Natural killer cell (primary cell): ENCODE measurements around the gene FAM13A. TPM values are rescaled to one million over a fixed set of nuclear protein-coding genes. Genes with fewer than 3 reads are reported as not detected.

Experiments
- ATAC-seq, 3 donors: fragments of 150-1000 bp in 2 of 3; fragments of 200-7000 bp in 1 of 3; cut with Tn5 transposase; 1 replicate in 1 of 3; 2 replicates in 2 of 3; pipeline ENCODE4 v1.10.0; 2021; ENCODE audit warnings: mild to moderate bottlenecking in 2 of 3, moderate library complexity in 2 of 3
- DNase-seq, 2 donors: peaks; one replicate each; pipeline versions ENCODE4 v3.0.0 to v3.0.0-alpha.2; 2013 to 2021; ENCODE audit warnings: mixed read lengths in 1 of 2
- H3K27ac ChIP-seq: one replicate; pipeline ENCODE4 v1.5.1; 2013; ENCODE audit warnings: mild to moderate bottlenecking, low read length
- H3K27me3 ChIP-seq: one replicate; pipeline ENCODE4 v1.6.1; 2013; ENCODE audit warnings: low read length; ENCODE audit not compliant: control insufficient read depth, insufficient read depth
- H3K36me3 ChIP-seq: one replicate; pipeline ENCODE4 v1.6.1; 2013; ENCODE audit warnings: low read length; ENCODE audit not compliant: control insufficient read depth, insufficient read depth
- H3K4me1 ChIP-seq: one replicate; pipeline ENCODE4 v1.6.1; 2013; ENCODE audit warnings: low read length; ENCODE audit not compliant: control insufficient read depth, insufficient read depth
- H3K4me3 ChIP-seq: one replicate; pipeline ENCODE4 v1.5.1; 2013; ENCODE audit warnings: low read length
- H3K9me3 ChIP-seq: one replicate; pipeline ENCODE4 v1.6.1; 2013; ENCODE audit warnings: low read length; ENCODE audit not compliant: control insufficient read depth, insufficient read depth
- H3K27ac Mint-ChIP-seq, 2 donors: one replicate each; pipeline ENCODE4 v1.8.0; 2022; ENCODE audit warnings: mild to moderate bottlenecking in 2 of 2, mixed read lengths in 2 of 2, moderate library complexity in 1 of 2
- H3K27me3 Mint-ChIP-seq, 2 donors: one replicate each; pipeline ENCODE4 v1.8.0; 2022; ENCODE audit warnings: low read depth in 2 of 2, mixed read lengths in 2 of 2
- H3K36me3 Mint-ChIP-seq: one replicate; pipeline ENCODE4 v1.8.0; 2022; ENCODE audit warnings: mixed read lengths
- H3K4me1 Mint-ChIP-seq, 2 donors: one replicate each; pipeline ENCODE4 v1.8.0; 2022; ENCODE audit warnings: mixed read lengths in 2 of 2
- H3K4me3 Mint-ChIP-seq: one replicate; pipeline ENCODE4 v1.8.0; 2022; ENCODE audit warnings: mild to moderate bottlenecking, moderate library complexity, mixed read lengths
- H3K9me3 Mint-ChIP-seq, 2 donors: one replicate each; pipeline ENCODE4 v1.8.0; 2022; ENCODE audit warnings: mixed read lengths in 2 of 2
- WGBS: methylation state at CpG from one replicate; pipeline ENCODE4 v1.1.7; 2013; ENCODE audit warnings: missing lambda C conversion rate; ENCODE audit not compliant: insufficient coverage; 5-methylcytosine and 5-hydroxymethylcytosine counted together
- intact Hi-C: fragments of 100-400 bp; cut with micrococcal nuclease; formaldehyde crosslinking; loops from one replicate; pipeline ENCODE4 v1.14.2; 2022
- total RNA-seq, 4 donors: library from RNA; stranded (reverse); fragments of 120-200 nt in 1 of 4; gene quantifications; one replicate each; pipeline versions ENCODE4 v1.2.3 to v1.2.4, GENCODE V29; 2013 to 2022
- TF ChIP-seq, protein P1 (sequence below): fragments of 200-600 bp; IDR thresholded peaks from one replicate; pipeline ENCODE4 v1.8.0; 2022; ENCODE audit warnings: antibody characterized with exemption

Gene FAM13A
- total RNA-seq, 3 donors from 2014 or later (not counting 1 experiment from before 2014, with no cell fraction given), result 8.8 to 10.0 (median 8.9) TPM

DNA sequence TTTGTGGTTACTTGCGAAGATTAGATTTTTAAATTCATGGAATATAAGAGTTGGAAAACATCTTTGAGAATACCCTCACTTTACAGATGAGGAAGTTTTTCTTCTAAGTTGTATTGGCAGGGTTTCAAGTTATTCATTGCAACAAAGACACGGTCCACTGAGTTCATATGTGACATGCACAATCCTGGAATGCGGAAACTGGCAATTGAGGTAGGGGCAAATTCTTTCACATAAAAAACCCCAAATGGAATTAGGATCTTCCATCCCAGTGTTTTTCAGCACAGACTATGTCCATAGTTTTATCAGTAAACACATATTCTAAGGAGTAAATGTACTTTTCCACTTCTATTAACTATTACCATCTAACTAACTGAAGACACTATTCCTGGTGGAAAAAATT lies 277.6 kb downstream of the FAM13A start:
- Histone ChIP-seq H3K4me3 (no peak overlapping the region), H3K4me1 (no peaks in the 10 kb centered on the region), H3K27ac (no peak overlapping the region), H3K9me3 (no peaks in the 10 kb centered on the region), H3K36me3 (peaks cover 2% of the 10 kb centered on the region), H3K27me3 (no peaks in the 10 kb centered on the region)
- Mint-ChIP-seq H3K9me3 (no peaks in the 10 kb centered on the region), H3K27me3 (no peaks in the 10 kb centered on the region), H3K4me3 (no peak overlapping the region), H3K27ac (no peak overlapping the region), H3K4me1 (no peaks in the 10 kb centered on the region), H3K36me3 (no peaks in the 10 kb centered on the region)
- TF ChIP-seq, protein P1, sequence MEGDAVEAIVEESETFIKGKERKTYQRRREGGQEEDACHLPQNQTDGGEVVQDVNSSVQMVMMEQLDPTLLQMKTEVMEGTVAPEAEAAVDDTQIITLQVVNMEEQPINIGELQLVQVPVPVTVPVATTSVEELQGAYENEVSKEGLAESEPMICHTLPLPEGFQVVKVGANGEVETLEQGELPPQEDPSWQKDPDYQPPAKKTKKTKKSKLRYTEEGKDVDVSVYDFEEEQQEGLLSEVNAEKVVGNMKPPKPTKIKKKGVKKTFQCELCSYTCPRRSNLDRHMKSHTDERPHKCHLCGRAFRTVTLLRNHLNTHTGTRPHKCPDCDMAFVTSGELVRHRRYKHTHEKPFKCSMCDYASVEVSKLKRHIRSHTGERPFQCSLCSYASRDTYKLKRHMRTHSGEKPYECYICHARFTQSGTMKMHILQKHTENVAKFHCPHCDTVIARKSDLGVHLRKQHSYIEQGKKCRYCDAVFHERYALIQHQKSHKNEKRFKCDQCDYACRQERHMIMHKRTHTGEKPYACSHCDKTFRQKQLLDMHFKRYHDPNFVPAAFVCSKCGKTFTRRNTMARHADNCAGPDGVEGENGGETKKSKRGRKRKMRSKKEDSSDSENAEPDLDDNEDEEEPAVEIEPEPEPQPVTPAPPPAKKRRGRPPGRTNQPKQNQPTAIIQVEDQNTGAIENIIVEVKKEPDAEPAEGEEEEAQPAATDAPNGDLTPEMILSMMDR, result no peak
- no peak for ATAC-seq
- no peak for DNase-seq
- intact Hi-C loops, result no loop called here
- WGBS, result 94% methylated on average over 2 of the region's 3 CpGs

DNA sequence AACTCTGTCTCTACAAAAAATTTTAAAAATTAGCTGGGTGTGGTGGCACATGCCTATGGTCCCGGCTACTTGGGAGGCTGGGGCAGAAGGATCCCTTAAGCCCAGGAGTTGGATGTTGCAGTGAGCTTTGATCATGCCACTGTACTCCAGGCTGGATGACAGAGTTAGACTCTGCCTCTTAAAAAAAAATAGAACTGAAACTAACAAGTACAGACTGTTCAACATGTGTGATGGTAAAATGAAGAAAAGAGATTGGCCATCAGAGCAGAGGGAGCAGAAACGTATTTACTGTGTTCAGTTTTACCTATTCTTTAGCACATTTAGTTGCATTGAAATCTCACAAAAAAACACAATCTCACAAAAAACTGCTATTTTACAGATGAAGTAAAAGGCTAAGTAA lies 281.5 kb downstream of the FAM13A start:
- intact Hi-C loops, result no loop called here
- WGBS, result 84% methylated on average over 2 of the region's 2 CpGs
- Histone ChIP-seq H3K4me1 (no peaks in the 10 kb centered on the region), H3K4me3 (no peak overlapping the region), H3K9me3 (no peaks in the 10 kb centered on the region), H3K27ac (no peak overlapping the region), H3K36me3 (no peaks in the 10 kb centered on the region), H3K27me3 (no peaks in the 10 kb centered on the region)
- H3K27me3 Mint-ChIP-seq, result no peaks in the 10 kb centered on the region
- TF ChIP-seq, protein P1, result no peak
- H3K27ac Mint-ChIP-seq, result no peak overlapping the region
- no peaks in the 10 kb centered on the region for H3K36me3 Mint-ChIP-seq
- no peak for ATAC-seq
- H3K4me3 Mint-ChIP-seq, result no peak overlapping the region
- DNase-seq, result no peak
- H3K4me1 Mint-ChIP-seq, result no peaks in the 10 kb centered on the region
- H3K9me3 Mint-ChIP-seq, result no peaks in the 10 kb centered on the region

DNA sequence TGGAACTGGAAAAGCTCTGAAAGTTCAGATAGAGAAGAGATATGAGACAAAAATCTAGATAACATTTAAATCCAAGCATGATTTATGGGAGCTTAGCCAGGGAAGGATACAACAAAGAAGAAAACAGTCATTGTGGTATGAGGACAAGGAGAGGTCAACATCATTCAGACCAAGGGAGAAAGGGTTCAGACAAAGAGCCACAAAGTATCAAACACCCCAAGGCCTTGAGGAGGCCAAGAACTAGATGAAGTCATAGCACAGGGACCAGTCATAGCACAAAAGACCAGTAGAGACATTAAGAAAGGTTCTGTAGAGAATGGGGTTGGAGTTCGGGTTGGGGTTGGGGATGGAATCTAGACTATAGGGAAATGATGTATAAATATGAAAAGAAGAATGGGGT lies 282.0 kb downstream of the FAM13A start:
- Mint-ChIP-seq H3K36me3 (no peaks in the 10 kb centered on the region), H3K4me3 (no peak overlapping the region), H3K27me3 (no peaks in the 10 kb centered on the region), H3K9me3 (no peaks in the 10 kb centered on the region), H3K27ac (no peak overlapping the region), H3K4me1 (no peaks in the 10 kb centered on the region)
- ATAC-seq (no peak), DNase-seq (no peak)
- WGBS, result 91% methylated on average over 1 of the region's 1 CpG
- Histone ChIP-seq H3K4me1 (no peaks in the 10 kb centered on the region), H3K4me3 (no peak overlapping the region), H3K36me3 (no peaks in the 10 kb centered on the region), H3K9me3 (no peaks in the 10 kb centered on the region), H3K27ac (no peak overlapping the region), H3K27me3 (no peaks in the 10 kb centered on the region)
- intact Hi-C loops, result no loop called here
- TF ChIP-seq, protein P1, result no peak

DNA sequence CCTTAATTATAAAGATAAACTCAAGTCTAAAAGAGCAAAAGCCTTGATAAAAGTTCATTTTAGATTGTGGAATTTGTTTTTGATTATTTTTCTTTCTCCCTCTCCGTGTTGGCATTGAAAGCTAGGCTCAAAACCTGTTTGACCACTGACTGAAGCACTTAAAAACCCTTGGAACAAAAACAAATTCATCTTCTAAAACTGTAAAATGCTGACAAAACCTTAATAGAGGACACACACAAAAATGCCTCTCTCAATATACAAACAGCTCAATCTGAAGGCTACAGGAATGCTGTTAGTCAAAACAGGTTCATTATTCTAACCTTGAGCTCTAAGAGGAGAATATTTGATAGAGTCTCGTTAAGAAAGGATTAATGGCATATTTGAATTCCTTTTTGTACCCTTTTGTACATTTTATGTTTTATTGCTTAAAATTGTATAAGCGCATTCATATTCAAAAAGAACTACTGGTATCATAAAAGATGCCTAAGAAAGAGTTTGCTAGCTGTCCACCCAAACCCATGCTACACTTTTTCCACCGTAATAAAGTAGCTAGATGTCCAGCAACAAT lies 285.0 kb downstream of the FAM13A start:
- Mint-ChIP-seq H3K4me3 (no peak overlapping the region), H3K27me3 (no peaks in the 10 kb centered on the region), H3K9me3 (no peaks in the 10 kb centered on the region), H3K36me3 (no peaks in the 10 kb centered on the region), H3K4me1 (no peaks in the 10 kb centered on the region), H3K27ac (no peak overlapping the region)
- 85% methylated on average over 3 of the region's 4 CpGs for WGBS
- ATAC-seq (no peak), DNase-seq (no peak)
- no peak overlapping the region for H3K4me3 ChIP-seq
- intact Hi-C loops, result no loop called here
- no peak overlapping the region for H3K27ac ChIP-seq
- no peaks in the 10 kb centered on the region for H3K36me3 ChIP-seq
- TF ChIP-seq, protein P1, result no peak
- no peaks in the 10 kb centered on the region for H3K4me1 ChIP-seq
- no peaks in the 10 kb centered on the region for H3K9me3 ChIP-seq
- no peaks in the 10 kb centered on the region for H3K27me3 ChIP-seq
